ENCODE measurements around the gene SORBS1.

- TF ChIP-seq CTCF (IDR thresholded peaks at IDR 0.05) = no peak
- no peak for TF ChIP-seq EZH2phosphoT487 (IDR thresholded peaks at IDR 0.05)
These were observed 233.8 kb downstream of the SORBS1 start for GRCh38 chr10:95327367-95327766.

Data from neural progenitor cell (in vitro differentiated cells).